GM18502 (cell line): ENCODE data around the gene HES2.
A peak's percentile ranks its signal among the peaks of the same experiment; 100 is the strongest.
"Not testable (repeated sequence)": the region's sequence is repeated elsewhere in the genome, so short reads cannot be mapped to it uniquely, and the experiment has no call there.

Experiments
- ATAC-seq: cut with Tn5 transposase; IDR thresholded peaks from one replicate; pipeline ENCODE4 v1.9.1; 2021; ENCODE audit warnings: mild to moderate bottlenecking; ENCODE audit not compliant: unreplicated experiment, poor library complexity

HES2 gene

DNA sequence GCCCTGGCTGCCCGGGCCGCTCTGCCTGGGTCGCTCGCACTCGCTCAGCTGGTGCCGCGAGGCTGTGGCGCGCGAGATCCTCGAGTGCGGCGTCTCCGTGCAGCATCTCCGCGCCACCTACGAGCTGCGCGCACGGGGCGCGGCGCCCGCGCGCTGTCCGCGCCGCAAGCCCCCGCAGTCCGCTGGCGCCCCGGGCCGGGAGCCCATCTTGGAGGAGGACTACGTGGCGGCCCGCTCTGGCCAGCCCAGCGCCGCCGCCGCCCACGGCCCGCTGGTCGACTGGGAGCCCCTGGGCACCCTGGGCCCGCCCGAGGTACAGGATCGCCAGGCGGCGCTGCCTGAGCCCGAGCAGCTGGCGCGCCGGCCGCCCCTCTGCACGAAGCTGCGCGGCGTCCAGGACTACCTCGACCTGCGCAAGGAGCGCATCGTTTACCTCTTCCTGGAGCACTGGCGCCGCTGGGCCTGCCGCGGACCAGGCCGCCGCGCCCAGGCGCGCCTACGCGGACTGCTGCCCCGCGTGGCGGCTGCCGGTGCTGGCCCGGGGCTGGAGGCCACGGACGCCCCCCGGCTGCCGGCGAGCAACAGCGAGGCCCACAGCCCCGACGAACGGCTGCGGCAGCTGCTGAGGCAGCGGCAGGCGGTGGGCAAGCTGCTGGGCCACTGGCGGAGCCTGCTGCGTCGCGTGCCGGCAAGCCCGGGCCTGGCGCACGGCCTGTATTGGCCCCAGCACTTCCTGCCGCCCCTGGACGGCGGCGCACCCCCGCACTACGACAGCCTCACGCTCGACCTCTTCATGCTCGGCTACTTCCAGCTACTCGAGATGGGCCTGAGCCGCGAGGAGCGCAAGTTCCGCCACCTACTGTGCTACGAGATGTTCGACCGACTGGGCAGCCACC, 35.4 kb upstream of the HES2 start:
- no peak for ATAC-seq

DNA sequence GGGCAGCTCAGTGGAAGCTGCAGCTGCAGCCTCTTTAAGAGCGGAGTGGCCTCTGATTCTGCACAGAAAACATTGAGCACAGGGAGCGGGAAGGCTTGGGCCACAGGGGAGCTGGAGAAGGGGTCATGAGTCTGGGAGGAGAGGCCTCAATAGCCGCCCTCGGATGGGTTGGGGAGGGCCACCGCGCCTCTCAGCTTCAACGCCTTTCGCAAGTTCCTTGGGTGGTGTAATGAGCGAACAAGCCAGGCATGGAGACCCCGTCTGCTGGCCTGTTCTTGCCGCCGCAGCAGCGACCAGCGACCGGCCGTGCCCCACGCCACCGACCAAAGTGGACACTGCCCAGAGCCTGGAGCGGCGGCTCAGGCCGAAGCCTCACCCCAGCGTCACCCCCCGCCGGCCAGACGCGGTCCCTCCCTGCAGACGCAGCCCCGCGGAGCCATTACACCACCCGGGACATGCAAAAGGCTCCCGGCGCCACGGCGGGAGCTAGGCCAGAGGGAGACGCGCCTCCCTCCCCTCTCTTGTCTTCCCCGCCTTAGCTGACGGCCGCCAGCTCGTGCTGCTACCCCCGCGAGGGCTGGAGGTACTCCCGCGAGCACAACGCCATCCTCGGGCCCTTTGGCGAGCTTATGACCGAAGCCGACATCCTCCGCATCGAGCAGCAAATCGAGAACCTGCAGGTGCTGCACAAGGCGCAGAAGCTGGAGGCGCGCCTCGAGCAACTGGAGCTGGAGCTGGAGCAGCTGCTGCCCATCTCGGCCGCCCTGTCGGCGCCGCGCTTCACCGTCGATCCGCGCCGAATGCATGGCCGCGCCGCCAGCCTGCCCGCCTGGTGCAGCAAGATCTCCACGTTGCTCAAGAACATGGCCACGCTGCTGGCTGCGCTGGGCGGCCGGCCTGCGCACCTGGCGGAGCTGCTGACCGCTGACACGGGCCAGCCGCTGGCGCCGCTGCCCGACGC, 34.5 kb upstream of the HES2 start:
- ATAC-seq, result not testable (repeated sequence)

DNA sequence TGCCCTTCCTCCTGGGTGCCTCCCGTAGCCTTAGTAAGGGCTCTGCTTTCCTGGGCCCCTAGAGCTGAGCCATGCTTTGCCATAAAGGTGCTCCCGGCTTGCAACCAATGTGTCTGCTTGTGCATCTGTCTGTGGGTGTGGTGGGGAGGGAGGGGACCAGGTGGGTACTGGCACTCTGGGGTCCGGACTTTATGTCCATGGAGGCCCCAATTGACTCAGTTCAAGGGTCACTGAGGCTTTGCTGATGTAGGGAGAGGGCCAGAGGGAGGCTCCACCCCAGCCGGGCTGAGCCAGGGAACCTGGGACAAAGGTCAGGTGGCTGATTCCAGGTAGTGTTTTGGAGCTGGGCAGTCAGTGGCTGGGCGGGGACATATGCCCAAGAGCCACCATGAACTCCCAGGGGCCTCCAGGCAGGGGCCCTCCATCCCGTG, 31.2 kb upstream of the HES2 start:
- no peak for ATAC-seq

DNA sequence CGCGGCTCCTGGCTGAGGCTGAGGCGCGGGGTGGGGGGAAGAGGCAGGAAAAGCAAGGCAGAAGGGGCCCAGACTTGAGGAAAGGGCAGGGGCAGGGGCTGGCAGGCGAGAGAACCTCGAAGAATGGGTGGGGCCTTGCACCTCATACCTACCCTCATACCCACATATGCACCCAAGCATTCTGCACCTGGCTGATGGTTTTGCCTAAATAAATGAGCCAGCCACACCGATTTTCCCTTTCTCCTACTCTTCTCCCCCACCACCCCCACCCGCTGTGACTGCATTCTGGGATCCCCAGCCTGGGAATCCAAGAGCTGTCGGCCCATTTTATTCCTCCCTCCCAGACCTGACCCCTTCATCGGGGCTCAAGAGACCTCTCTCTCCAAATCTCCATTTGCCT, 30.8 kb upstream of the HES2 start:
- ATAC-seq, result not testable (repeated sequence)

DNA sequence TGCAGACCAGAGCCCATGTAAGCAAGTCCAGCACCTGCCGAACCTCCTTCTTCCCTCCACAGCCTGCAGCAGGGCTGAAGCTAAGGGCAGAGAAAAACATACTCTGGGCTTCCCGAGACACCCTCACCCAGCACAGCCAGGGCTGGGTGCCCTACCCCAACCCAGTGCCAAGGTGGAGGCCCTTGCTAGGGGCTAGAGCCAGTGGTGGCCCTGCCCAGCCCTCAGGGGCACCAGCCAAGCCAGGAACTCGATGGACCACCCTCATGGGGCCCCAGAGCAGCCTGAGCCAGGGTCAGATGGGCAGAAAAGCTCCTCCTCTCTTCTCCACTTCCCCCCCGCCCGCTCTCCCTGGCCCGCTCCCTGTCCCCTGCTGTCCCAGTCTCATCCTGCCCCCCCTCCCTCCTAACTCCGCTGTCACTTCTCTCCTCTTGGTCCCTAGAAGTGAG, 30.3 kb upstream of the HES2 start:
- ATAC-seq, result no peak

DNA sequence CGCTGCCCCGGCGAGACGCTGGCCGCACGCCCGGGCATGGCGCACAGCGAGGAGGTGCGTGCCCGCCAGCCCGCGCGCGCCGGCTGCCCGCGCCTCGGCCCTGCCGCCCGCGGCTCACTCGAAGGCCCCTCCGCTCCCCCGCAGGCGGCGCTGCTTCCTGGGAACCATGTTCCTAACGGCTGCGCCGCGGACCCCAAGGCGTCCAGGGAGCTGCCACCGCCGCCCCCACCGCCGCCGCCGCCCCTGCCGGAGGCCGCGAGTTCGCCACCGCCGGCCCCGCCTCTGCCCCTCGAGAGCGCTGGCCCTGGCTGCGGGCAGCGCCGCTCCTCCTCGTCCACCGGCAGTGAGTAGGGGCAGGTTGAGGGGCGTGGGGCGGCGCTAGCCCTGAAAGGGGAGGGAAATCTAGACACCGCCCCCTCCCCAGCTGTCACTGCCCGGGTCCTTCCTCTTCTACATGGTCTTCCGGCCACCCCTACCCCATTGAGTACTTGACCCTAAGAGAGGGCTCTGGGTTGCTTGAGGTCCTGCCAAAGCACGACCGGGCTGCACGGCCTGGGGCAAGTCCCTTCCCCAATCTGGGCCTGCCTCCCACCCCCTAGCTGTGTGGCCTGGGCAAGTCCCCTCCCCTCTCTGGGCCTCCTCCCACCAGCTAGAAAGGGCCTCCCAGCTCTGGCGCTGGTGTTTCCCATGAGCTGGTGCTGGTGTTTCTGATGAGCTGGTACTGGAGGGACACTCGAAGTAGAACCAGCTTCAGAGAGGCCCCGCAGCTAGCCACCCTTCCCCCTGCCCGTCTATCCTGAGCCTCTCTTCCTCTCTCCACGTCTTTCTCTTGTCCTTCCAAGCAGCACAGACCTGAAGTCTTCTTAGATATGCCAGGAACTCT, 29.3 kb upstream of the HES2 start:
- ATAC-seq, result no peak

DNA sequence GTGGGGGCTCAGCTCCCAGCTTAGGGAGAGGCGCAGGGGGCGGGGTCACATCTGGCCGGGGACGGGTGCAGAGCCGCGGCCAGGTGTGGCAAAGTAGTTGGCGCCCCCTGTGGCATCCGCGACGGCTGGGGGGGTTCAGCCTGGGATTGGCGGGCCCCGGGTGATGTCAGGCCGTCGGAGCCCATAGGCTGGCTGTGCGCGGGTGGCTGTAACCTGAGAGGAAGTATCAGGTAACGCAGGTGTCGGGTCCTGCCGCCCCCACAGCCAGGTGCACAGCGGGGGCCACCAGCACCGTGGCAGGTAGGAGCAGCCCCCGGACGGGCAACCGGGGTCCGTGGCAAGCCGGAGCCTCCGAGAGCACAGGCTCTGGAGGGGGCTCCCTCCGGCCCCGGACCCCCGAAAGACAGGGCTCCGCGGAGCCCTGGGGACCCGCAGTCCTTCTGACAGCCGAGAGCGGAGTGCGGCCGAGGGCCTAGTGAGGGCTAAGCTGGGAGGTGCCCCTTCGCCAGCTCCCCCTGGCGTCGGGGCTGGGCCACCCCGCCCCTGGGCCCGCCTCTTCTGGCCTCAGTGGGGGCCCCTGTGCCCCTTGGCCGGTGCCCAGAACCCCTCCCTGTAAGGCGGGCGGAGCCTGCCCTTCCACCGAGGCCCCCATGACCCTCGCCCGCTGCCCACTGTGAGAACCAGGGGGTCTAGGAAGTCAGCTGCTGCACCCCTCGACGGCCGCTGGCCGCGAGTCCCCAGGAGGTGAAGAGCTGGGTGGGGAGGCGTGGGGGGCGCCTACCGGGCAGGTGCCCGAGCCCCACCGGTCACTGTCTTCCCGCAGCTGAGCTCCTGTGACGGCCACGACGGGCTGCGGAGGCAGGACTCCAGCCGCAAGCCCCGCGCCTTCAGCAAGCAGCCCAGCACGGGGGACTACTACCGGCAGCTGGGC, 28.4 kb upstream of the HES2 start:
- ATAC-seq, result no peak

DNA sequence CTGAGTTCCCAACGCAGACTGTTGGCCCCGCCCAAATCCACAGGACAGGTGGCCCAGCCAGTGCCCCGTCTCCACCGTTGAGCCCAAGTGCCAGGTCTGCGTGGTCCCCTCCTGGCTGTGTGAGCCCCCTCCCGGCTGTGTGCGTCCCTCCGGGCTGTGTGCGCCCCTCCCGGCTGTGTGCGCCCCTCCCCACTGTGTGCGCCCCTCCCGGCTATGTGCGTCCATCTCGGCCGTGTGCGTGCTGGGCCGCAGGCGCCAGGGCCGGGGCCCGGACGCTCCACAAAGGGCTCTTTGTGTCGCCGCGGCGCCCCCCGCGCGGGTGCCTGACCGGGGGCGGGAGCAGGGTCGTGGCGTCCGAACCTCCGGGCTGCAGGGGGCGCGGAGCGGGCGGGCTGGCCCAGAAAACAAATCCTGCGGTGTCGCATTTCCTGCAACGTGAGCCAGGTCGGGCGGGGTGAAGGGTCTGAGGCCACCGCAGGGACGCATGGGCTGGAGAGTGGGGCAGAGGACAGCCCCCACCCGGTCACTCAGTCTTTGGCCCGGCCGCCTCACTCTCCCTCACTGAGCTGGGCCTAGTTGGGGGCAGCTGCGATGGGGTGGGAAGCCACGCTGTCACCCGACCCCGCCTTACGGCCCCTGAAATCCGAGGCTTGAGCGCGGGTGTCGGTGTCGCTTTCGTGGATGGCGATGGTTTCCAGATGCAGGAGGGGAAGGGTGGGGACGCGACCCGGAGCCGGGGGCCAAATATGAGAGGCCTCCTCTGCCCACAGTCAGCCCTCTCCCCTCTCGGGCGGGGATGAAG, 27.5 kb upstream of the HES2 start:
- no peak for ATAC-seq

DNA sequence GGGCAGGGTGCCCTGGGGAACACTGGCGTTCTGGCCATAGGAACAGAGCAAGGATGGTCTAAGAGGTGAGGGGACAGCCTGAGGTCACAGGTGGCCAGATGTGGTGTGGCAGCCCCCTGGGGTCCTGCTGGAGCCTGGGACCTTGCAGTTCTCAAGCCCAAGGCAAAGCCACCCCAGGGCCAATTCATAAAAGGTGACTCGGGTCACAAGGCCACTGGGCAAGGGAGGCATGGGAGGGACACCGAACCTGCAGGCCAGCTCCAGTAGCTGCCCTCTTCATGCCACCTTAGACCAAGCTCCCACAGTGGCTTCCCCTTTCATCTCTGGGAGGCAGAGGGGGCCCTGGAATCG, 26.9 kb upstream of the HES2 start:
- no peak for ATAC-seq

DNA sequence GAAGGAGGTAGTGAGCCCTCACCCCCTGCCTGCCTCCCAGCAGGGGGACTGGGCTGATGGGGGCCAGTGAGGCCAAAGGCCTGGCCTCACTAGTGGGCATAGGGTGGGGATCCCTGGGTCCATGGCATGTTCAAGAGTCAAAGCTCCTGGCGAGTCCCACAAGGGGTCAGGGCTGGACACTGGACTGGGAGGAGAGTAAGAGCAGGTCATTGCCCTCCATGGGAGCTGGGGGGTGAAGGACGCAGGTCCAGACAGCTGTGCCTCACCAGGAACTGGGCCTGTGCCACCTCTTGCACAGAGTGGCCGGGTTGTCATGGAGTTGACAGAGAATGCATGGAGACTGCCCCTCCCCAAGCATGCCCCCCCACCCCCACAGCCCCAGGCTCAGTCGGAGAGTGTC, 26.2 kb upstream of the HES2 start:
- ATAC-seq, result not testable (repeated sequence)

DNA sequence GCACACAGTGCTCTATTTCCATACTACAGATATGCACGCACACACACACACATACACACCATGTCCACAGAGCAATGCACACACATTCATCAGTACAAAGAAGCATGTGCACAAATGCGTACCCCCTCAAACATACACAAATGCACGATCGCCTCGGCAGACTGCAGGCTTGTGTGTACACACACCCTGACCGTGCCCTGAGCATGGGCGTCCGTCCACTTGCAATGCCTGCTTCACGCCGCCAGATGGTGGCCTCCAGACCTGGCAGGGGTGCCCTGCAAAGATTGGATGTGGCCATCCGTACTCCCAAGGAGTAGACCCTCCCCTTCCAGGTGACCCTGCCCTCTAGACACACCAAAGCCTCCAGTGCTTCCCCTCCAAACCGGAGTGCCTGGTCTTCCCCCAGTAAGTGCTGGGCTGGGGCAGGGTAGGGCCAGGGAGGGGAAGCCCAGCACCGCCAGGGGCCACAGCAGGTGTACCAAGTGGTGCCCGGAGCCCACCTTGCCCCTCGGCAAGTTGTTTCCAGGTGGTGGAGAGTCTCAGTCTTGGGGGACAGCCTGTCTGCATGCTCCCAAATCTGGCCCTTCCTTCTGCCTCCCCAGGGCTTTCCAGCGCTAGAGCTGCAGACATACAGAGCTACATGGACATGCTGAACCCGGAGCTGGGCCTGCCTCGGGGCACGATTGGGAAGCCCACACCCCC, 25.5 kb upstream of the HES2 start:
- ATAC-seq, result no peak

DNA sequence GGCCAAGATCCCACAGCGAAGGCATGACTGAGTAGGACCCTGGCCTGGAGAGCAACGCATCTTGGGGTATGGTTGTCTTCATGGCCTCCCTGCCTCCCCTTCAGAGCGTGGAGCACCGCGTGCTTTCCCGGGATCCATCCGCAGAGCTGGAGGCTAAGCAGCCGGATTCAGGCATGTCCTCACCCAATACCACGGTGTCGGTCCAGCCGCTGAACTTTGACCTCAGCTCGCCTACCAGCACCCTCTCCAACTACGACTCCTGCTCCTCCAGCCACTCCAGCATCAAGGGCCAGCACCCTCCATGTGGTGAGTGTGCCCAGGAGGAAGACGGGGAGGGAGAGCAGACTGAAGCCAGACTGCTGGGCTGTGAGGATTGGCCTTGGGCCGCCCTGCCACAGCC, 24.7 kb upstream of the HES2 start:
- ATAC-seq, result no peak

DNA sequence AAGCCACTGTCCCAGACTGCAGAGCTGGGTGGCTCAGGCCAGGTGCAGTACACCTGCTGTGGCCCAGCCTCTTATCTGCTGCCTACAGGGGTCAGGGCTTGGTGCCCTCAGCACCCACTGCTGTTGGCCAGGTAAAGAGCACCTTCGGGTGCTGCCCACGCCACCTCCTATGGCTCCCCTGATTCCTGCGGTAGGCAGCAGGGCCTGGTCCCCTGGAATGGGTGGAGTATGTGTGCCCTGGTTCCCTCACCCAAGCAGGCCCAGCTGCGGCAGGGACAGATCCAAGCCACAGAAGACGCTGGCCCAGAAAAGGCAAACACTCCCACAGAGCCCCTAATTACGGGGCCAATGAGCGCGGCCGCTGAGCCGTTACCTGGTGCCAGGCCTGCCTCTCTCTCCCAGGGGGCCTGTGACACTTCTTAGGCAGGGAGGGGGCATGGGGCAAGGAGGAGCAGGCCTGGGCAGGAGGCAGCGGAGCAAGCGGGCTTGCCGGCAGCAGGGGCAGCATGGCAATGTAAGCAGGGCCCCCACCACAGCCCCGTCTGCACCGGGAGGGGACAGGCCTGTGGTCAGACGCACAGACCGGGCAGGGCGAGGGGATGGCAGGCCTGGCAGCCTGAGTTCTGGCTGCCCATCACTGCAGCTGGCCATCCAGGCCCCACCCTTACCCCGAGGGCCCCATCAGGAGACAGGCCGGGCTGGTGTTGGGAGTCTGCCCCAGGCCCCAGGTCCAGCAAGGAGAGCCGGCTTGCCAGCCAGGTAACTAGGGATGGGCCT, 23.8 kb upstream of the HES2 start:
- no peak for ATAC-seq

DNA sequence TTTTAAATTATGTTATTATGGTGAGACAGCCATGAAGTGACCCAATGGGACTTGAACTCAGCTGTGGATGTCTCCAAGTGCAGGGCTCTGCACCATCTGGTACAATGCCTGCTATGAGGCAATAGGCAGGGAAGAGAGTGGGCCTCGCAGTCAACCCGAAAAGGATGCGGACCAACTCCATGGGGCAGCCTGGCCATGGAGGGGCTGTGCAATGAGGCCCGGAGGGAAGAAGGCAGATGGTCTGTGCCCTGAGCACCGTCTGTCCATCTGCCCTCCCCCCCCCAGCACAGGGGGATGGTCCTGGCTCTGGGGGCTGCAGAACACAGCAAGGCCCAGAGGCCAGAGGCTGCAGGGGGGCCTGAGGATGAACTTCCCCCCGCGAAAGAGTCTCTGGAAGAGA, 21.9 kb upstream of the HES2 start:
- ATAC-seq, result no peak

DNA sequence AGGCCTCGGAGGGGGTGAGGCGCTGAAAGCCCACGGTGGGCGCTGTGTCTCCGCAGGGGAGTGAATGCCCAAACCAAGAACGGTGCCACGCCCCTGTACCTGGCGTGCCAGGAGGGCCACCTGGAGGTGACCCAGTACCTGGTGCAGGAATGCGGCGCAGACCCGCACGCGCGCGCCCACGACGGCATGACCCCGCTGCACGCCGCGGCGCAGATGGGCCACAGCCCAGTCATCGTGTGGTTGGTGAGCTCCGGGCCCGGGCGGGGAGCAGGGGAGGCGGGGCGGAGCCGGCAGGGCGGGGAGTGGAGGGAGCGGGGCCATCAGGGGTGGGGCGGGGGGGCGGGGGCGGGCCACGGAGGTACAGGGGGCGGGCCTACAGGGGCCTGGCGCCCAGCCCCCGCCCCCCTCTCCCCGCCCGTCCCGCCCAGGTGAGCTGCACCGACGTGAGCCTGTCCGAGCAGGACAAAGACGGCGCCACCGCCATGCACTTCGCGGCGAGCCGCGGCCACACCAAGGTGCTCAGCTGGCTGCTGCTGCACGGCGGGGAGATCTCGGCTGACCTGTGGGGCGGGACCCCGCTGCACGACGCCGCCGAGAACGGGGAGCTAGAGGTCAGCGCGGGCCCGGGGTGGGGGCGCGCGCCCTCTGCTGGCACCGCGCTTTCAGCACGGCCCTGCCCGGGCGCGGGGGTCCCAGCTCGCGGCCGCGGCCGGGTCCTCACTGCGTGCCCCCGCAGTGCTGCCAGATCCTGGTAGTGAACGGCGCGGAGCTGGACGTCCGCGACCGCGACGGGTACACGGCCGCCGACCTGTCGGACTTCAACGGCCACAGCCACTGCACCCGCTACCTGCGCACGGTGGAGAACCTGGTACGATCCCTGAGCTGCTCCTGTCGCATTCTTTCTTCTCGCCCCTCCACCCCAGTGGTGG, 20.7 kb upstream of the HES2 start:
- peak; percentile 57 for ATAC-seq

DNA sequence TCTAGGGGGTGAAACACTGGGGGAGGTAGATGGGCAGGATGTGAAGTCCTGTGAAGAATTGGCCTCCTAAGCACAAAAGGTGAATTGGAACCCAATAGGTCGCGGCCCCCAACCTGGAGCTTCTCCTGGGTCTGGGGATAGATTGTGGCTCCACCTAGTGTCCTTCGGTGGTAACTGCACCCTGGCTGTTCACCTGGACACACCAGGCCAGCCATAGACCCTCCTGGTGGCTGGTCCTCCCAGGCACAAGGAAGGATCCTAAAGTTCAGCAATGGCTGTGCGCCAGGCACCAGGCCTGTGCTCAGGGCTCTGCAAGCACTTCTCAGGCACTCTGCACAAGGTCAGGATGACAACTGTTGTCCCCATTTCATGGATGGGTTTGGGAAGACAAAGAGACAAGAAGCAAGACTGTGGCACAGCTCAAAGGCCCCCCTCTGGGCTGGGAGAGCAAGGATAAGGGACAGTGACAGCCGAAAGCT, 18.4 kb upstream of the HES2 start:
- ATAC-seq, result no peak
